ENCODE results near the gene BATF.
A peak's percentile ranks its signal among the peaks of the same experiment; 100 is the strongest.

The BATF gene

GRCh38 chr14:75553761-75554364 is 31.6 kb downstream of the BATF start:
- Mint-ChIP-seq H3K4me3 (no peak overlapping the region), H3K36me3 (ENCODE audit: low read depth) (peaks cover 25% of the 10 kb centered on the region), H3K27ac (no peak overlapping the region), H3K27me3 (ENCODE audit: low read depth) (no peaks in the 10 kb centered on the region), H3K9me3 (peaks cover 9% of the 10 kb centered on the region), H3K4me1 (ENCODE audit: low read depth) (peaks cover 47% of the 10 kb centered on the region)

- Mint-ChIP-seq H3K4me3 (no peak overlapping the region), H3K4me1 (ENCODE audit: low read depth) (peaks cover 46% of the 10 kb centered on the region), H3K27ac (no peak overlapping the region), H3K27me3 (ENCODE audit: low read depth) (no peaks in the 10 kb centered on the region), H3K9me3 (peaks cover 9% of the 10 kb centered on the region), H3K36me3 (ENCODE audit: low read depth) (peaks cover 20% of the 10 kb centered on the region)
Measured at GRCh38 chr14:75554482-75554881, 32.2 kb downstream of the BATF start.

- H3K27ac Mint-ChIP-seq: peak overlapping the region; percentile 61
- no peak overlapping the region for H3K4me3 Mint-ChIP-seq
- H3K9me3 Mint-ChIP-seq: peaks cover 9% of the 10 kb centered on the region
- peaks cover 59% of the 10 kb centered on the region for H3K4me1 Mint-ChIP-seq (ENCODE audit: low read depth)
- peaks cover 10% of the 10 kb centered on the region for H3K36me3 Mint-ChIP-seq (ENCODE audit: low read depth)
- H3K27me3 Mint-ChIP-seq (ENCODE audit: low read depth): no peaks in the 10 kb centered on the region
Measured at GRCh38 chr14:75558440-75558839, 36.2 kb downstream of the BATF start.

GRCh38 chr14:75559045-75559444 is 36.8 kb downstream of the BATF start:
- Mint-ChIP-seq H3K4me3 (peak overlapping the region; percentile 48), H3K36me3 (ENCODE audit: low read depth) (peaks cover 8% of the 10 kb centered on the region), H3K4me1 (ENCODE audit: low read depth) (peaks cover 55% of the 10 kb centered on the region), H3K27me3 (ENCODE audit: low read depth) (no peaks in the 10 kb centered on the region), H3K9me3 (peaks cover 9% of the 10 kb centered on the region), H3K27ac (peak overlapping the region; percentile 88)

- Mint-ChIP-seq H3K4me1 (ENCODE audit: low read depth) (peaks cover 52% of the 10 kb centered on the region), H3K9me3 (peaks cover 9% of the 10 kb centered on the region), H3K27ac (peak overlapping the region; percentile 88), H3K27me3 (ENCODE audit: low read depth) (no peaks in the 10 kb centered on the region), H3K36me3 (ENCODE audit: low read depth) (peaks cover 6% of the 10 kb centered on the region), H3K4me3 (peak overlapping the region; percentile 48)
Measured at GRCh38 chr14:75559451-75560222, 37.4 kb downstream of the BATF start.

GRCh38 chr14:75561013-75561432 is 38.8 kb downstream of the BATF start:
- Mint-ChIP-seq H3K4me3 (peak overlapping the region; percentile 43), H3K27ac (peak overlapping the region; percentile 64), H3K36me3 (ENCODE audit: low read depth) (peaks cover 3% of the 10 kb centered on the region), H3K4me1 (ENCODE audit: low read depth) (peaks cover 54% of the 10 kb centered on the region), H3K9me3 (peaks cover 9% of the 10 kb centered on the region), H3K27me3 (ENCODE audit: low read depth) (no peaks in the 10 kb centered on the region)

GRCh38 chr14:75562089-75562488 is 39.8 kb downstream of the BATF start:
- H3K4me1 Mint-ChIP-seq (ENCODE audit: low read depth): peaks cover 60% of the 10 kb centered on the region
- H3K27me3 Mint-ChIP-seq (ENCODE audit: low read depth): no peaks in the 10 kb centered on the region
- peaks cover under 1% of the 10 kb centered on the region for H3K9me3 Mint-ChIP-seq
- H3K27ac Mint-ChIP-seq: peak overlapping the region; percentile 72
- no peak overlapping the region for H3K4me3 Mint-ChIP-seq
- H3K36me3 Mint-ChIP-seq (ENCODE audit: low read depth): peaks cover 6% of the 10 kb centered on the region

- H3K4me1 Mint-ChIP-seq (ENCODE audit: low read depth): peaks cover 60% of the 10 kb centered on the region
- H3K4me3 Mint-ChIP-seq: no peak overlapping the region
- no peaks in the 10 kb centered on the region for H3K9me3 Mint-ChIP-seq
- H3K36me3 Mint-ChIP-seq (ENCODE audit: low read depth): peaks cover 6% of the 10 kb centered on the region
- H3K27me3 Mint-ChIP-seq (ENCODE audit: low read depth): no peaks in the 10 kb centered on the region
- peak overlapping the region; percentile 72 for H3K27ac Mint-ChIP-seq
Measured at GRCh38 chr14:75562489-75562888, 40.2 kb downstream of the BATF start.

- H3K4me3 Mint-ChIP-seq: no peak overlapping the region
- no peaks in the 10 kb centered on the region for H3K9me3 Mint-ChIP-seq
- H3K4me1 Mint-ChIP-seq (ENCODE audit: low read depth): peaks cover 64% of the 10 kb centered on the region
- no peak overlapping the region for H3K27ac Mint-ChIP-seq
- H3K36me3 Mint-ChIP-seq (ENCODE audit: low read depth): peaks cover 4% of the 10 kb centered on the region
- no peaks in the 10 kb centered on the region for H3K27me3 Mint-ChIP-seq (ENCODE audit: low read depth)
Measured at GRCh38 chr14:75563931-75564330, 41.7 kb downstream of the BATF start.

- Mint-ChIP-seq H3K27me3 (ENCODE audit: low read depth) (no peaks in the 10 kb centered on the region), H3K27ac (no peak overlapping the region), H3K4me1 (ENCODE audit: low read depth) (peaks cover 61% of the 10 kb centered on the region), H3K36me3 (ENCODE audit: low read depth) (peaks cover 4% of the 10 kb centered on the region), H3K9me3 (no peaks in the 10 kb centered on the region), H3K4me3 (no peak overlapping the region)
Measured at GRCh38 chr14:75565056-75565455, 42.8 kb downstream of the BATF start.

GRCh38 chr14:75566321-75566720 is 44.1 kb downstream of the BATF start:
- Mint-ChIP-seq H3K27ac (peak overlapping the region; percentile 94), H3K36me3 (ENCODE audit: low read depth) (peaks cover 4% of the 10 kb centered on the region), H3K4me3 (peak overlapping the region; percentile 61), H3K9me3 (no peaks in the 10 kb centered on the region), H3K4me1 (ENCODE audit: low read depth) (peaks cover 48% of the 10 kb centered on the region), H3K27me3 (ENCODE audit: low read depth) (no peaks in the 10 kb centered on the region)

GRCh38 chr14:75566752-75567151 is 44.5 kb downstream of the BATF start:
- H3K9me3 Mint-ChIP-seq: no peaks in the 10 kb centered on the region
- peak overlapping the region; percentile 94 for H3K27ac Mint-ChIP-seq
- peak overlapping the region; percentile 26 for H3K4me3 Mint-ChIP-seq
- H3K36me3 Mint-ChIP-seq (ENCODE audit: low read depth): peaks cover 4% of the 10 kb centered on the region
- no peaks in the 10 kb centered on the region for H3K27me3 Mint-ChIP-seq (ENCODE audit: low read depth)
- peaks cover 45% of the 10 kb centered on the region for H3K4me1 Mint-ChIP-seq (ENCODE audit: low read depth)

- H3K9me3 Mint-ChIP-seq: no peaks in the 10 kb centered on the region
- H3K36me3 Mint-ChIP-seq (ENCODE audit: low read depth): peaks cover 4% of the 10 kb centered on the region
- no peaks in the 10 kb centered on the region for H3K27me3 Mint-ChIP-seq (ENCODE audit: low read depth)
- no peak overlapping the region for H3K27ac Mint-ChIP-seq
- H3K4me3 Mint-ChIP-seq: no peak overlapping the region
- H3K4me1 Mint-ChIP-seq (ENCODE audit: low read depth): peaks cover 37% of the 10 kb centered on the region
Measured at GRCh38 chr14:75568140-75568539, 45.9 kb downstream of the BATF start.

- Mint-ChIP-seq H3K36me3 (ENCODE audit: low read depth) (peaks cover 4% of the 10 kb centered on the region), H3K27ac (peak overlapping the region; percentile 9), H3K27me3 (ENCODE audit: low read depth) (no peaks in the 10 kb centered on the region), H3K4me1 (ENCODE audit: low read depth) (peaks cover 37% of the 10 kb centered on the region), H3K9me3 (no peaks in the 10 kb centered on the region), H3K4me3 (no peak overlapping the region)
Measured at GRCh38 chr14:75568791-75569190, 46.5 kb downstream of the BATF start.

GRCh38 chr14:75570797-75571196 is 48.5 kb downstream of the BATF start:
- no peak overlapping the region for H3K27ac Mint-ChIP-seq
- H3K27me3 Mint-ChIP-seq (ENCODE audit: low read depth): peaks cover 4% of the 10 kb centered on the region
- no peak overlapping the region for H3K4me3 Mint-ChIP-seq
- peaks cover 27% of the 10 kb centered on the region for H3K4me1 Mint-ChIP-seq (ENCODE audit: low read depth)
- no peaks in the 10 kb centered on the region for H3K9me3 Mint-ChIP-seq
- H3K36me3 Mint-ChIP-seq (ENCODE audit: low read depth): peaks cover 4% of the 10 kb centered on the region
